GM12865 (cell line): ENCODE measurements around the gene CTXND1.

Source experiments
- DNase-seq: peaks from one replicate; pipeline ENCODE4 v3.0.0; 2010; ENCODE audit warnings: low read depth
- H3K4me3 ChIP-seq: 2 replicates; pipeline ENCODE4 v1.5.1; 2011; ENCODE audit warnings: mild to moderate bottlenecking, low read depth, low read length, control low read depth
- TF ChIP-seq, protein P1 (sequence below): IDR thresholded peaks from 2 replicates; pipeline ENCODE4 v1.5.1; 2011; ENCODE audit warnings: low read length, control low read depth, low read depth, inconsistent platforms; ENCODE audit not compliant: insufficient read depth; ENCODE audit errors: missing control alignments

Gene CTXND1

DNA sequence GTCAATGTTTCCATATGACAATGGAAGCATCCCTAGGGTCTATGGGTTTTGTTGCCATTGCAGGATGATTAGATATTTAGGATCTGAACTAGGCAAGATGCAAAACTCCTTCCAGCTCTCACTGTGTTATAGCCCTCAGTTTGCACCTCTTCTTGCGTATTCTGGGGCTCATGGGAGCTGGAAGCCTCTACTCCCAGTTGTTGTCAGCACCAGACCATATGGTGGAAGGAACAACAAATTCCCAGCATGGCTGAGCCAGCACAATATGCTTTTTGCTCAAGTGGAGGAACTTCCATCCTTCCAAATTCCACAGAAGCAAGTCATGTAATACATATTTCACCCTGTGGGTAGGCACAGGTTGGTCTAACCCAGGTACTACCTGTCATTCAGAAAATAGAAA, 18.5 kb upstream of the CTXND1 start:
- TF ChIP-seq, protein P1, sequence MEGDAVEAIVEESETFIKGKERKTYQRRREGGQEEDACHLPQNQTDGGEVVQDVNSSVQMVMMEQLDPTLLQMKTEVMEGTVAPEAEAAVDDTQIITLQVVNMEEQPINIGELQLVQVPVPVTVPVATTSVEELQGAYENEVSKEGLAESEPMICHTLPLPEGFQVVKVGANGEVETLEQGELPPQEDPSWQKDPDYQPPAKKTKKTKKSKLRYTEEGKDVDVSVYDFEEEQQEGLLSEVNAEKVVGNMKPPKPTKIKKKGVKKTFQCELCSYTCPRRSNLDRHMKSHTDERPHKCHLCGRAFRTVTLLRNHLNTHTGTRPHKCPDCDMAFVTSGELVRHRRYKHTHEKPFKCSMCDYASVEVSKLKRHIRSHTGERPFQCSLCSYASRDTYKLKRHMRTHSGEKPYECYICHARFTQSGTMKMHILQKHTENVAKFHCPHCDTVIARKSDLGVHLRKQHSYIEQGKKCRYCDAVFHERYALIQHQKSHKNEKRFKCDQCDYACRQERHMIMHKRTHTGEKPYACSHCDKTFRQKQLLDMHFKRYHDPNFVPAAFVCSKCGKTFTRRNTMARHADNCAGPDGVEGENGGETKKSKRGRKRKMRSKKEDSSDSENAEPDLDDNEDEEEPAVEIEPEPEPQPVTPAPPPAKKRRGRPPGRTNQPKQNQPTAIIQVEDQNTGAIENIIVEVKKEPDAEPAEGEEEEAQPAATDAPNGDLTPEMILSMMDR, result no peak
- H3K4me3 ChIP-seq, result no peak overlapping the region
- DNase-seq, result no peak

GRCh38 chr15:80268101-80268500, 16.1 kb upstream of the CTXND1 start:
- no peak for DNase-seq
- TF ChIP-seq, protein P1, result no peak
- no peak overlapping the region for H3K4me3 ChIP-seq

- DNase-seq, result no peak
- TF ChIP-seq, protein P1, result no peak
- no peak overlapping the region for H3K4me3 ChIP-seq
Observed at GRCh38 chr15:80267658-80268057, 15.6 kb upstream of the CTXND1 start.

GRCh38 chr15:80266745-80267144, 14.7 kb upstream of the CTXND1 start:
- TF ChIP-seq, protein P1, result no peak

DNA sequence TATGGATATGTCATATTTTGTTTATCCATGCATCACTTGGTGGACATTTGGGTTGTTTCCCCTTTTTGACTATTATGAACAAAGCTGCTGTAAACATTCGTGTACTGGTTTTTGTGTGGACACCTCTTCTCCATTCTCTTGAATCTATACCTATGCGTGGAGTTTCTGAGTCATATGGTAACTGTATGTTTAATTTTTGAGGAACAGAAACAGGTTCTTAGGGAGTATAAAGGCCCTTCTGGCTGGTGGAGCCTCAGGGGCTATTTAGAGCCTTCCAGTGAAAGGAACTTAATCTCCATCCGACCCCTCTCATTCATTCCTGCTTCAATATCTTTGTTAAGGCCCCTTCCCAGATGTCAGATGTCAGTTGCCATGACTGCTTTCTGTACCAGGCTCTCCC, 14.1 kb upstream of the CTXND1 start:
- peak; percentile 10 for DNase-seq
- no peak overlapping the region for H3K4me3 ChIP-seq
- TF ChIP-seq, protein P1, result no peak

More at GRCh38 chr15:80266745-80267144, 14.7 kb upstream of the CTXND1 start:
- no peak overlapping the region for H3K4me3 ChIP-seq
- no peak for DNase-seq

- no peak overlapping the region for H3K4me3 ChIP-seq
- DNase-seq, result no peak
Observed at GRCh38 chr15:80265021-80265420, 13.0 kb upstream of the CTXND1 start.

GRCh38 chr15:80264031-80264430, 12.0 kb upstream of the CTXND1 start:
- TF ChIP-seq, protein P1, result no peak
- H3K4me3 ChIP-seq, result no peak overlapping the region
- no peak for DNase-seq

More at GRCh38 chr15:80265021-80265420, 13.0 kb upstream of the CTXND1 start:
- TF ChIP-seq, protein P1, result no peak
